ENCODE measurements around the gene CDC42EP5.

Gene CDC42EP5

GRCh38 chr19:54424660-54425381 is 48.3 kb downstream of the CDC42EP5 start:
- DNase-seq = no peak

GRCh38 chr19:54424201-54424600 is 48.9 kb downstream of the CDC42EP5 start:
- DNase-seq = no peak

- DNase-seq = peak; percentile 51
Observed at GRCh38 chr19:54422136-54422535, 51.0 kb downstream of the CDC42EP5 start.

GRCh38 chr19:54421521-54421920 is 51.6 kb downstream of the CDC42EP5 start:
- no peak for DNase-seq

- no peak for DNase-seq
Observed at GRCh38 chr19:54421169-54421516, 52.0 kb downstream of the CDC42EP5 start.

- no peak for DNase-seq
Observed at GRCh38 chr19:54420383-54421168, 52.5 kb downstream of the CDC42EP5 start.

GRCh38 chr19:54420068-54420382 is 53.1 kb downstream of the CDC42EP5 start:
- no peak for DNase-seq

GRCh38 chr19:54418930-54419800 is 53.9 kb downstream of the CDC42EP5 start:
- no peak for DNase-seq

- DNase-seq = no peak
Observed at GRCh38 chr19:54418030-54418929, 54.8 kb downstream of the CDC42EP5 start.

GRCh38 chr19:54416695-54417491 is 56.2 kb downstream of the CDC42EP5 start:
- no peak for DNase-seq

- no peak for DNase-seq
Observed at GRCh38 chr19:54415901-54416673, 57.0 kb downstream of the CDC42EP5 start.

GRCh38 chr19:54415208-54415900 is 57.7 kb downstream of the CDC42EP5 start, which contains the start of gene TTYH1:
Gene TTYH1, plus strand, starts transcription at chr19:54415464. Its CDS starts 89 bp downstream, at chr19:54415553.
- DNase-seq = no peak

Data from NCI-H2171 treated with DMSO at 0.1 percent for 48 hours (cell line).